H4 (cell line): Measurements from ENCODE around the gene SNAI3. TPM values are rescaled to one million over a fixed set of nuclear protein-coding genes. Genes with fewer than 3 reads are reported as not detected.

Experiments
- DNase-seq: peaks from one replicate; pipeline ENCODE4 v3.0.0-alpha.2; 2015; ENCODE audit warnings: low spot score
- total RNA-seq: library from RNA; depleted of rRNA; stranded (reverse); fragments of >200 nt; shearing (Covaris generic); gene quantifications from 2 replicates; pipeline ENCODE4 v1.2.3, GENCODE V29; 2014

The SNAI3 gene
- total RNA-seq, 1 experiment from 2014 or later, result 0.62 TPM

DNA sequence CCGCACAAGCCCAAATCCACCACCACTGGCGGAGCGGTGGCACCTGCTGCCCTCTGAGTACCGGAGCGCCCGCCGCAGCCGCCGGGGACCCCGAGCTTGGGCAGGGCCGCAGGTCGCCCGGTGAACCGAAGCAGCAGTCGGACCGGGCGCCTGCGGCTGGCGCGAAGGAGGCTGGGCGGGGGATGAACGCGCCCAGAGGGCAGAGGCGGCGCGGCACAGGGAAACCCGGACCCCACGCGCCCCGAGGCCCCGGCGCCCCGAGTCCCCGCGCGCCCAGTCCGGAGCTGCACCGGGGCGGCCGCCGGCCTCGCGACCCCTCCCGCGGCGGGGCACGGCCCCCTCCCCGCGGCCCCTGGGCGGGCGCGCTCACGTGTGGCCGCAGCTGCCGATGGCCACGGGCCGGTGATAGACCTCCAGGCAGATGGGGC is 19.5 kb upstream of the SNAI3 start:
- DNase-seq, result no peak

DNA sequence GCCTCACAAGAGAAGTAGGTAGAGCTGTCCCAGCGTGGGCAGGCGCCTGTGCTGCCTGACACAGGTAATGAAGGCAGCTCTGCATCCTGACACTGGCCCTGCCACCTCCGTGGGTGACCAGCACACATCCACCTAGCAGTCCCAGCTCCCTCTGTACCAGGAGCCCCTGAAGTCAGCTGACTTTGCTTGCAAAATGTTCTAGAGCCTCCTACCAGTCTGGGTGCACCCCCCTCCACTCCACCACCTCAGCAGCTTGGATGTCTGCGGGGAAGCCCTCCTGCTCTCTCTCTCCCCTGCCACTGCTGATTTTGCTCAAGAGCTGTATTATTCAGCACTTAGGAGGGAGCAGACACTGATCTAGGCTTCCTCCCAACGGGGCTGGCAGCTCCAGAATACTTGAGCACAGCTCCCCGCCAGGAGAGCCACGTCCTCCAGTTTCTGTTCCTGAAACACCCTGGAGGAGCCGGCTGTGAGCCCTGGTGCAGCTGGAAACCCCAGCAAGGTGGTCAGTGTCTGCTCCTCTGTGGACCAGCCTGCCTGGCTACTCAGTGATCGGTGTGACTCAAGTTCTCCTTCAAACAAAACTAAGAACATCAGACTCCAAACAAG is 18.9 kb upstream of the SNAI3 start:
- no peak for DNase-seq

DNA sequence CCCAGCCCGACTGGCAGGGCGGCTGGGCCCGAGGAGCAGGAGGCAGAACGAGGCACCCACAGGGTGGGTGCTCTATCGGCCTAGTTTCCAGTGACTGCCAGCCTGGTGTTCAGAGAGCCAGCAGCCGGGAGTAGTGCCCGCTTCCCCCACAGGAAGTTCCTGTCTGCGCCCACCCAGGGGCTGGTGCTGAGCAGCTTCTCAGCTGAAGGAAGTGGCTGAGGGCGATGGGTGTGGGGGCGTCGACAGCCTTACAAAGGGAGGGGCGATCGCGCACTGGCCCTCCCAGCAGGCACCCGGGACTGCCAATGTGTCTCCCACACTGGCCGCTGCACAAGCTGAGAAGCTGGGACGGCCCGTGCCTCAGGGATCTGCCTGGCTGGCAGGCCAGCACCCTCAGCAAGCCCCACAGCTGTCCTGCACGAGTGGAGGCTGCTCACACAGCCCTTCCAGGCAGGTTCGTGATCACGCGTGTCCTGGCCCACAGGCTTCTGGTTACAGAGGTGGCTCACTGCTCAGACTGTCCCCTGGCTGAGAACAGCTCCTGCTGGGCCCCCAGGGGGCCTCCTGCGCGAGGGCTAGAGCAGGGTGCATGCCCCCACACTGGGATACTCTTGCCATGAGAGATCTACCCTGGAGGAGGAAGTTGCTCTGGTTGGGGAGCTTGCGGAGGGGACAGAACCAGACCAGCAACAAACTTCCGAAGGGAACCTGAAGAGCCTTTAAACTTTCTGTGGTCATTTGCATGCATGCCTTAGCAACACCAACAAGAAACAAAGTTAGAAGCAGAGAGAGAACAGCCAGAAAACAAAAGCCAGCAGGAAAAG is 17.4 kb upstream of the SNAI3 start:
- no peak for DNase-seq

DNA sequence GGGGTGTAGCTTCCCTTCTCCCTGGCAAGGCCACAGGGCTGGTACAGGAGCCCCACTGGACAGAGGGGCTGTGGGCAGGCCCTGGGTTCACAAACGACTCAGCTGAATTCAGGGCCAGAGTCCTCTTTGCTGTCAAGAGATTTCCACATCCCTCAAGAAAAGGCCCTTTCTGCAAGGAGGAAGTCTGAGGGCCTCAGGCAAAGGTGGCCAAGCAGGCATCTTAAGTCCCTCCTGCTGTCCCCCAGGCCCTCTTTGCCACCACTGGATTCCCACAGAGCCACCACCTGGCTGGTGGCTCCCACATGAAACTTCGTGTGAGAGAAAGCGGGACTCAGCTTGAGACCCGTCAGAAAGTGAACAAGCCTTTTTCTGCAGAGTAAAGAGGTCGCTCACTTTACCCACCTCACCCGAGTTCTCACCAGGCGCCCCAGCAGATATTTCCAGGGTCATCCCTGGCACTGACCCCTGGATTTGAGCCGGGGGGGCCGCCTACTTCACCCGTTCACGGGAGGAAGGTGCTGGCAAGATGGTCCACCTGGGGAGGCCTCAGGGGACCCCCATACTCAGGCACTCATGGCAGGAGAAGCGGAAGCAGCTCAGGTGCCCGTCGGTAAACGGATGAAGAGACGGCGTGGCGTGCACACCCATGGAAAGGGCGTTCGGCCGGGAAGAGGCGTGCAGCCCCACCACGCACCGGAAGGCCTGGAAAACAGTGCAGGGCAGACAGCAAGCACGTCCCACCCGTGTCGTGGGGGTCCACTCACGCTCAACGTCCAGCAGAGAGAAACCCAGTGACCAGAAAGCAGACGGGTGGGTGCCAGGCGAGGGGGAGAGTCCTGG is 16.3 kb upstream of the SNAI3 start:
- no peak for DNase-seq

DNA sequence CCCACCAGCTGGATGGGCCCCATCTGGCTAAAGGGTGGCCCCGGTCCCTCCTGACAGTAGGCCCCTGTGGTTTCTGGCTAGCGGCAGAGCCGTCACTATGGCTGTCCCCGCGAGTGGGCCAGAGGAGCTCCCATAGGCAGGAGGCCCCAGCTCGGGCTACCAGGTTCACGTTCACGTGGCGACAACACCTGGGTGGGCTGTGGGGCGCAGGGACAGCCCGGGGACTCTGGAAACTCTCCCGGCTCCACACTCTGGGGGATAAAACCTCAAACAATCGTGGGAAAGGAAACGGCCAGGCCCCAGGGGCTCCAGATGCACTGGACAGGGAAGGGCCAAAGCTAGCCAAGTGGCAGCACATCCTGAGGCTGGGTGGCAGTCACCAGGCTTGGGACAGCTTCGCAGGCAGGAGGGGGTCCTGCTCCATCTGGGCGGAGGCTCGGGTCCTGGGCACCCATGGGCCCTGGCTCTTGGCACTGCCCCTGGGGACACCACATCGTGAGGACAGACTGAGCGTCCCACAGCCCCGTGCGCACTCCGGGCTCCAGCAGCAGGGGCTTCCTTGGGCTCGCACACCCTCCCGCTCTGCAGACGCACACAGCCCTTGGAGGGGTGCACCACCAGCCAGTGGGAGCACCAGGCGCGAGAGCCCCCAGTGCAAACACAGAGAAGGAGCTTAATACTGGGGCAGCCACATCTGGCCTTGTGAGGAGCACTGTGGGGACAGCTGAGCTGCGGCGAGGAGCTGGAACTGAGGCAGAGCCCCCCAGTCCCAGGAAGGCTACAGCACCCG is 15.5 kb upstream of the SNAI3 start:
- DNase-seq, result no peak

DNA sequence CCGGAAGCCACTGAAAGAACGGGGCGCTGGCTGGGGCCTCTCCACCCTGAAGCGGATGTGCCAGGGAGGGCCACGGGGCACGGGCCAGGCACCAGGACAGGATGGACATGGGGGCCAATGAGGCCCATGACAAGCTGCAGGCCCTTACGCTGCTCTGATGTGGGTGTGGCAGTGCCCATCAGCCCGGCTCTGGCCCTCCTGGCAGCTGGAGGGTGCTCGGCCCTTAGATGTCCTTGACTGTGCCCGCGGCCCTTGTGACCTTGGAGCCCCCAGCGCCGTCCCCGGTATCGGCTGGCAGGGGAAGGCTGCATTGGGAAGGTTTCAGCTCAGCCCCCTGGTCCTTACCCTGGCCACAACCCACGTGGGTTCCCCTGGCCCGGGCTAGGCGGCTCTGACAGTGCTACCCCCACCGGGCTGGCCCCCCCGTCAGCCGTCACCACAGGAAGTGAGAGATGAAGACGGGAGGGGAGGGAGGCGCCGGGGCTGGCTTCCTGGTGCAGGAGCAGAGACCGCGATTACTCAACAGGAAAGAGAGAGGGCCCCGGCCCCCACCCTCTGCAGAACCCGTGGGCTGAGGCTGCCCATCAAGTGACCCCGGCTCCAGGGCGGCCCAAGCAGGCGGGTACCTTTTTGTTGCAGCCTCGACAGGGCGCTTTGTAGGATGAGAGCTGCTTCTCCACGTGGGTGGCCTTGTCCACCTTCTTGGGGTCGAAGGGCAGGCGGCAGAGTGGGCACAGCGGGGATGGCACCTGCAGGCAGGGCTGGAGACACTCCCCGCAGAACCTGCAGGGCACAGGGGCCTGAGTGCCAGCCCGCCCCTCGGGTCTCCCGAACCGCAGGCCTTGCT is 14.6 kb upstream of the SNAI3 start:
- peak; percentile 79 for DNase-seq

DNA sequence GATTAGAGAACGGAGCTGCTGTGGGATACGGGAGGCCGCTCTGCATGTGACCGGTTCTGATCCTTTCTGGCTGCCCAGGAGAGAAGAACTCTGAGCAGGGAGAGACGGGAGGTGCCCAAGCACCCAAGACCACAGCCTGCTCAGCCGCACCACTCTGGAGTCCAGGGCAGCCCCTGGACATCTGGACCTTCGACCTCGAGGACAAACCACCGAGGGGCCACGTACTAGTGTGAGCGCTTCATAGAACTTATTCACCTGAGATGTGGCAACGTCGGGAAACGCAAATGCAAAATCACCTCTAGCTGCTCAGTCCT is 14.0 kb upstream of the SNAI3 start:
- no peak for DNase-seq

DNA sequence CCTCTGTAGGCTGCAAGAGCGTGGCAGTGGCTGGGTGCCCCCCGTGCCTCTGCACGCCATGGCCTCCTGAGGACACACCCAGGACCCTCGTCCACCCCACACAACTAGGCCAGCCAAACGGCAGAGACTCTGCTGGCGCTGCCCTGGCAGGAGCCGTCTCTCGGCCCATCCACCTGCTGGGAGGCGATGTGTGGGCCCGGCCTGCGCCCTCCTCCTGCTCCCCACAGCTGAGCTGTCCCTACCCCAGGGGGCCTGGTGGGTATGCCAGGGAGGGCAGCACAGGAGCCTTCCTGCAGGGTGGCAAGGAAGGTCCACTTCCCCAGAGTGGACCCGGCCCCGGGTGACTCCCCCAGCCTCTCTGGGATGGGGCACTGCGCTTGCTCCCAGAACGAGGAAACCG is 12.9 kb upstream of the SNAI3 start:
- DNase-seq, result no peak

DNA sequence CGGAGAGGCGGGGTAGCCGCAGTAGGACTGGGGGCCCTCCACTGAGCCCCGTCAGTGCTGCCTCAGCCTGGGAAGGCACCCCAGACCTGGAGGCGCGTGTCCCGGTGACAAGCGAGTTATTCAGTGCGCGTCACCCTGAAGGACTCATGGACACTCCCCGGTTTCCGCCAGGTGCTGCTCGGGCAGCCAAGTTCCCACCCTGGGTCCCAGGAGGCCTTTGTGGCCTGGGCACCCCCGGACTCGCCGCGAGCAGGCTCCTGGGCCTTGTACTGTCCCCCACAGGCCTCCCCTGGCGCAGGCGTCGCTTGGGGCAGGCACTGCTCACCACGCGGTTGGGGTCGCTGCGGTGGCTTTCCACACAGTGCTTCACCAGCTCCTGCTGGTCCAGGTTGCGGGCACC is 12.3 kb upstream of the SNAI3 start:
- DNase-seq, result no peak

DNA sequence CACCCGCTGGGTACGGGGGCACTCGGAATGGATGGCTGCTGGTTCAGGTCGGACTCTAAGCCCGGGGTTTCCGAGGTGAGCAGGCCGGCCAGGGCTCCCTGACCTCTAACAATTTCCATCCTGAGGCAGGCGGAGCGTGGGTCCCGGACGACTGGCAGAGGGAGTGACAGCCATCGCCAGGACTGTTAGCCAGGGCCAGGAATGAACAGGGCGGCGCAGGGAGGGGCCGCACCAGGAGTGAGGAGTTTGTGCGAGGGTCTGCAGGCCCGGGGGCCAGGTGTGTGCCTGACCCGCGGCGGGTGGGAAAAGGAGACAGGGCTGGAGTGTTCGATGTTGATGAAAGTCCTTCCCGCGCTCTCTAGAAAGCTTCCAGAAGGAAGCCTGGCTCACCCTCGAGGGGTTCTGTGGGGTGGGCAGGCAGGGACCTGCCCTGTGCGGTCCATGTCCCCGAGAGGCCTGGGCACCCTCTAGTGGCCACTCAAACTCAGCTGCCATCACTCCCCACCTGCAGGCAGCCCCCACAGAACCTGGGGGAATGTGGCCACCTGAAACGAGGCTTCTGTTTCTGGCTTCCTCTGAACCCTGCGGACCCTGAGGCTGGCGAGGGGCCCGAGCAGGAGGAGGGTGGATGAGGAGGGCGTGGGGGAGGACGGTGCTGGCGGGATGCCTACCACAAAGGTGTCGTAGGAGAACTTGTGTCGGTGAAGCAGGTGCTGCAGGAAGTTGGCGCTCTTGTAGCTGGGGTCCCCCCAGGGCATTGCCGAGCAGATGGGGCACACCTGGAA is 11.7 kb upstream of the SNAI3 start:
- DNase-seq, result no peak

DNA sequence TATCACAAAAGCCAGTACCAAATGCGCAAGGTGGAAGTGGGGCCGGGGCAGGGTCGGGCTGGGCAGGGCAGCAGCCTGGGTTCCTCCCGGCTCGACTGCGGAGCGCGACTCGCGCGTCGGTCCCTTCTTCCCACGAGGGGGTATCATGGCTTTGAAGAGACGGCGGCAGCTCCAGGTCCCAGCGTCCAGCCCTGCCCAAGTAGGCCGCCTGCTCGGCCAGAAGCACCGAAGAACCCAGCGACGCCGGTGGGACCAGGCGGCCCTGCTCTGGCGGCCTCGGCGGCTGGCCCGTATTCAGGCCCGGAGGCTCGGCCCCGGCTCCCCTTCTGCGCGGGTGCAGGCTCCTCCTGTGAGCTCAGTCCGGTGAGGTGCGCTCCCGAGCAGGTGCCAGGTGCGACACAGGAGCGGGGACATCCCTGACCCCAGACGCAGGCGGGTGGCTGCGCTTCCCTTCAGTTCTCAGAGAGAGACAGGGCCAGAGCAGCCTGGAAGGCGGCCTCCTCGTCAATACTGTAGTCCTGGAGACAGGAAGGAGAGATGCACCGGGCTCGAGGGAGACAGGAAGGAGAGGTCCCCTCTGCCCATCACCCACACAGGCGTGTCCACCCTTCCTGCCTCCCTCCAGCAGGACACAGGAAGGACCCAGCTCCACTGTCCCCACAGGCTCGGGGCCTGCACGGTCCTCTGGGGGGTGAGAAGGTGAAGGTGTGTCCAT is 11.0 kb upstream of the SNAI3 start:
- no peak for DNase-seq

DNA sequence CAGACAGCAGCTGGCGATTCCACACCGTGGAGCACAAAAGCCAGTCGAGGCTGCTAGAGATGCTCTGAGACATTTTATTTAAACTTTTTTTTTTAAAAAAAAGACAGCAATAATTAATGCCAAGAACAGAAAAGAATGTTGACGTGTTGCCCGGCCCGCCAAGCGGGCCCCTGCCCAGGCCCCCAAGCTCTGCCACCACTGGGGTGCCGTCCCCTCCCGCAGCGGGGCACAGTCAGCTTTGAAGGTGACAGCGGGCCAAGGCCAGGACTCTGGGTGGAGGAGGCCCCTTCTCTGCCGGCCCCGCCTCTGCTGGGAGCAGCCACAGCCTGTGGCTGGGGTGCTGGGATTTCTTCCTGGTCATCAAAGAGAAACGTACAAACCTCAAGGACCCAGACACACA is 10.1 kb upstream of the SNAI3 start:
- DNase-seq, result no peak

DNA sequence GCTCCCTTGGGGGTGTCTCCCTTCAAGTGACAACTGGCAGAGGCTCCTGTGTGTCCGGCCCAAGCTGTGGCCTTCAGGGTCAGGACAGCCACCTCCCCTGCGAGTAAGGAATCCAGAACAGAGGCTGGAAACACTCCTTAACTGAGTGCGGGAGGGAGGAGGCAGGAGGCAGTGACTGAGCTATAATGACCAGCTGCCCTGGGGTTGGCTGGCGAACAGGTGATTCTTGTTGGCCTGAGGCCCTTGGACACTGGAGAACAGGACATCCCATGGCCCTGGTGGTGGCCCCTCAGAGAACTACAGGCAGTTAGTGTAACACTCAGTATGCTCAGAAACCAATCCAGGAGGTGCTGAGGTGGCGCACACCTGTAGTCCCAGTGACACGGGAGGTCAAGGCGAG is 9.4 kb upstream of the SNAI3 start:
- no peak for DNase-seq

DNA sequence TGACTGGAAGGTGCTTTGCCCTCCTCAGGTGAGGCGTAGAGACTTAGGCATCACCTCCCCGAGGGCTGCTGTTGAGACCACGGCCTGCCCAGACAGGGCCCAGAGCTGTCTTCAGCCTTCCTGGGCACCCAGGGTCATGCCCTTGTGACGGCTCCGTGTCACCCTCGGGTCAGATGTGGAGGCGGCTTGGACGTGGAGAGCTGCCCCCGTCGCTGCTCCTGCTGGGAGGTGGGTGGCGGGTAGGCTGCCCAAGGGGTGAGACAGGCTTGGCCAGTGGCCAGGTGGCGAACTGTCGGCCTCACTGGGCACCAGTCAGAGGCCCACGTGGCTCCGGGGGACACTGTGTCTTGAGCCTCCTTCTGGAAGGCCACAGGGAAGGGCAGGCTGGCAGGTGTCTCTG is 8.9 kb upstream of the SNAI3 start:
- no peak for DNase-seq

DNA sequence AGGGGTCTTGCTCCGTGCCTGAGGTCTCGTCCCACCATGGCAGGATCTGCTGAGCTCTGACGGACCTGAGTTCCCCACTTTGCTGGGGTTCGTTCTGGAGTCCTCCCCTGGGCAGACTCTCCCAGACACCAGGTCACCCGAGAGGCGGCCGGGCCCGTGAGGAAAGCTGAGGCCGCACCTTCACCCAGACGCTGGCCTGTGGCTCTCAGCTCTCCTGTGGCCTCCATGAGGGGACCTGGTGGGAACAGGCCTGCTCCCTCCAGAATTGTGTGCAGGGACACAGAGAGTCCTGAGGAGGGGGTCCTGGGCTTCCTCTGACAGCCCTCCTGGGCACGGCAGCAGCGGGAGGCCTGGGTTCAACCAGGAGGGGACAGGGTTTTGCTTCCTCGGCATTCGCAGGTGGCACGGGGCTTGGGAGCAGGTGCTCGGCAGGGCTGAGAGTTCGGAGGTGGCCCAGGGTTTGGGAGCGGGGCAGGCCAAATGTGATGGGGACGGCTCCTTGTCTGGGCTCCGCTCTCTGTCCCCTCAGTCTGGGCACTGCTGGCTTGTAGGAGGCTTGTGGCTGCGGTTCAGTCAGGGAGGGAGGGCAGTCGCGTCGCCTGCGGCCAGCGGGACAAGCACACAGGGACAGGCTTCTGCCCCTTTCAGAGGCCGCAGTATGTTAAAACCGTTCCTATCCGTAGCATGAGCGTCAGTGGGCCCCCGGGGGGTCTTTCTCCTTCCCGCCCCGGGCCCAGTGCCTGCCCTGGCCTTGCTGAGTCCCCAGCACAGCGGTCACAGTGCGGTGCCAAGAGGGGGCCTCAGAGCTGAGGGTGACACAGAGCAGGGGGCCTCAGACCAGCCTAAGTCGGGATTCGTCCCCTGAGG is 8.1 kb upstream of the SNAI3 start:
- no peak for DNase-seq

DNA sequence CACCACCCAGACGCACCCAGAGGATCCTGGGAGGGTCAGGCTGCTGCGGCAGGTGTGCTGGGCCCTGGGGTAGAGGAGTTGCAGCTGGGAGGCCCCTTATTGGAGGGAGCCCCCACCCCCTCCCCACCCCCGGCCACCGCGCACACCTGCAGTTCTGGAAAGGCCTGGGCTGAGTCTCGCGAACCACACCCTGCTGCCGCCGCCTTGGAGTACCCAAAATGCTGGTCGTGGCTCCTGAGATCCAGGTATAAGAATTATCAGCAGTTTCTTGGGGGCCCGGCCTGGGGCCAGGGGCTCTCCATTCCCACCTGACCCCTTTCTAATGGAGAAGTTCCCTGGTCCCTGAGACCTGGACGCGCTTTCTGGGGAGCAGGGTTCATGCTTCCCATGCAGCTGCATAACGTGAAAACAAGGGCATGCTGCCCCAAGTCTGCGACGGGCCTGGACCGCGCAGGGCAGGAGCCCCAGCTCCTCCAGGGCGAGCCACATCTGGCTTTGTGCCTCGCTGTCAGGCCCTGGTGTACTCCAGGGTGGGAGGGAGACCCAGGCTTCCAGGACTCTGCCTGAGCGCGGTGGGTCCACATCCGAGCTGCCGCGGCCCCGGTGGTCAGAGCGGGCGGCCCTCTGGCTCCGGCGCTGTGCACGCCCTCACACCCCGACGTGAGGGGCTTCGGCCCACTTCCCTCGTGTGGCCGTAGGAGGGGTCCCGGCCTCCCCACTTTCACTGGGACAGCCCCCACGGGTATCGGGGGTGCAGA is 7.3 kb upstream of the SNAI3 start:
- no peak for DNase-seq

DNA sequence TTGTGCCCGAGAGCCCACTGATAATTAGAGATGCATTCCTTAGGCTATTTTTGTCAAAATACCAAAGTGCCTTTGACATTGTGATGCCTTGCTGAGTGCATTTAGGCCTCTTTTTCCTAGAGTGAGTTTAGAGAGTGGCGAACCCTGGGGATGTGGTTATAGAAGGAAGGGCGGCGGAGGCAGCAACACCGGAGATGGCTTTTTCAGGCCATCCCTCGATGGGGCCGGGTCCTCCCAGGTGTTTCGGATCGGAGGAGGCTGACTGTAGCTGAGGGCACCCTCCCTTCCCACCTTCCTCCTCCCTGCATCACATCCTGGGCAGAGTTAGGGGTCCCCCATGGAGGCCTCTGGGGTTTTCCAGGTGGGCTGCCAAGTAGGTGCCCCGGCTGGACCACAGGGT is 6.6 kb upstream of the SNAI3 start:
- DNase-seq, result no peak
